ENCODE measurements around the gene SLC35G6.

SLC35G6 gene

DNA sequence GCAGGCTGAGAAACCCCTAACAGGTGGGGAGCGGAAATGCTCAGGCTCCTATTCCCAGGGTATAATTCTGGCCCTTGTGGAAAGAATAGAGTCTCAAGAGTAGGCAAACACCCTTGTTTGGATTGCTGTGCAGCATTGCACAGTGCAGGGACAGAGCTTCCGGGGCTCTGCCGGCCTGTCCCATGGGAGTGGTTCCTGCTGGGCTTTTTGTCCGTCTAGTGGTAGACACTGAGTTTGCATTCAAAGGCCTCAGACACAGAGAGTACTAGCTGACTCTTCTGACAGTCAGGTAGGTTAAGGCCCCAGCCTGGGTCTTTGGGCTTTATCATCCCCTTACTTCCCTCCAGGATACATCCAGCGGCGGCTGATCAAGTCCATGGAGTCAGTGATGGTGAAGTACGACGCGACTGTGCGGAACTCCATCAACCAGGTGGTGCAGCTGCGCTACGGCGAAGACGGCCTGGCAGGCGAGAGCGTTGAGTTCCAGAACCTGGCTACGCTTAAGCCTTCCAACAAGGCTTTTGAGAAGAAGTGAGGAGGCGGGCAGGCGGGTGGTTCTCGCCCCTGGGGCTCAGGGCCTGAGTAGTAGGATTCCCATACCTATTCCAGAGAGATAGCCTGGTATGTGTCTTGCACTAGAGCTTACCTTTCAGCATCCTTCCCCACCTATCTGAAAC, 21.1 kb downstream of the SLC35G6 start:
- DNase-seq (ENCODE audit: low read depth in 2 of 3, low spot score in 2 of 3) = no peak

DNA sequence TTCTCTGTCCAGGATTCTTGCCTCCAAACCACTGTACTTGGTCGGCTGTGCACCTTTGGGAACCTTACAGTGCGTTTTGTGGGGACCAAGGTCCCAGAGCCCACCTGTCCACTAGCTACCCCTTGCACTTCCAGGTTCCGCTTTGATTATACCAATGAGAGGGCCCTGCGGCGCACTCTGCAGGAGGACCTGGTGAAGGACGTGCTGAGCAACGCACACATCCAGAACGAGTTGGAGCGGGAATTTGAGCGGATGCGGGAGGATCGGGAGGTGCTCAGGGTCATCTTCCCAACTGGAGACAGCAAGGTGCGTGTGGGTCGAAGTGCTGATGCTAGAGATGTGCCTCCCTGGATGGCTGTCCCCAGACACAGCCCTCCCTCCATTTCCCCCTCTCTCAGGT, 21.7 kb downstream of the SLC35G6 start:
- DNase-seq (ENCODE audit: low read depth in 2 of 3, low spot score in 2 of 3) = no peak

DNA sequence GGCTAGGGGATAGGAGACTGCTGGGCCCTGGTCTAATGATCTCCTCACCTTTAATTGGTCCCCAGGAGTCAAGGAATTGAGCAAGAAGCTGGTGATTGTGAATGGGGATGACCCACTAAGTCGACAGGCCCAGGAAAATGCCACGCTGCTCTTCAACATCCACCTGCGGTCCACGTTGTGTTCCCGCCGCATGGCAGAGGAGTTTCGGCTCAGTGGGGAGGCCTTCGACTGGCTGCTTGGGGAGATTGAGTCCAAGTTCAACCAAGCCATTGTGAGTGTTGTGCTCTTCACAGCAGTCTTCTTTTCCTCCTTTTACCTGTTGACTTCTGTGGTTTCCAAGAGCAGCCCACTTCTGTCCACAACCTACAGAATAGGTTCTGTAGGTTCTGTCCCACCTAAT, 22.3 kb downstream of the SLC35G6 start:
- no peak for DNase-seq (ENCODE audit: low read depth in 2 of 3, low spot score in 2 of 3)

DNA sequence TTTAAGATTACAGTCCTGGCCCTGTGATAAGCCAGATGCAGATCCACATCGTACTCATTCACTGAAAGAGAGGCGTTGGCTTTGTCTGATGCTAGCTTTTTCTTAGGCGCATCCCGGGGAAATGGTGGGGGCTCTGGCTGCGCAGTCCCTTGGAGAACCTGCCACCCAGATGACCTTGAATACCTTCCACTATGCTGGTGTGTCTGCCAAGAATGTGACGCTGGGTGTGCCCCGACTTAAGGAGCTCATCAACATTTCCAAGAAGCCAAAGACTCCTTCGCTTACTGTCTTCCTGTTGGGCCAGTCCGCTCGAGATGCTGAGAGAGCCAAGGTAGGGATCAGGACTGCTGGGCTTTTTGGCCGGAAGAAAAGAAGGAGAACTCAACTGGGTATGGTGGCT, 26.9 kb downstream of the SLC35G6 start:
- DNase-seq (ENCODE audit: low read depth in 2 of 3, low spot score in 2 of 3) = no peak

DNA sequence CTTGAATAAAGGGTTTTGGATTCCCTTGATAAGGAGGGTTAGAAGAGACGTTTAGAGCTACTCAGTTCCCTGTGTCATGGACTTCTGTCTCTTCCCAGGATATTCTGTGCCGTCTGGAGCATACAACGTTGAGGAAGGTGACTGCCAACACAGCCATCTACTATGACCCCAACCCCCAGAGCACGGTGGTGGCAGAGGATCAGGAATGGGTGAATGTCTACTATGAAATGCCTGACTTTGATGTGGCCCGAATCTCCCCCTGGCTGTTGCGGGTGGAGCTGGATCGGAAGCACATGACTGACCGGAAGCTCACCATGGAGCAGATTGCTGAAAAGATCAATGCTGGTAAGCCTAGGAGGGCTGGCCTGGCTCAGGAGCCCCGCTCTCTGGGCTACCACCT, 27.6 kb downstream of the SLC35G6 start:
- DNase-seq (ENCODE audit: low read depth in 2 of 3, low spot score in 2 of 3) = no peak

DNA sequence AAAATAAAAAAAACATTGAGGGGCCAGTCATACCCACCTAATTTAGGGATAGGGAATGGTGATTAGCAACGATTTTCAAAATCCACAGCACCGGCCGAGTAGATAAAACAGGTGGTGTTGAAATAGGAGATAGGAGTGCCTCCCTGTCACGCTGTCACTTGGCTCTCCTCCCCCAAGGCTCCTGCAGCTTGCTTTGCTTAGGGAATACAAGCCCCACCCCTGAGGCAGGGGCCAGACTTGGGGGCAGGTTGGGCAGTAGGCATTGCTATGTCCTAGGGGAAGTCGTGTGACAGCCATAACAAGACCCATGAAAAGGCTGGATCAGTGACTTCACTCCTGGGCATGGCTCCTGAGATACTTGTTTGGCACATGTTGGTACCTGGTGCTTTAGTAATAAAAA, 28.7 kb downstream of the SLC35G6 start:
- no peak for DNase-seq (ENCODE audit: low read depth in 2 of 3, low spot score in 2 of 3)

DNA sequence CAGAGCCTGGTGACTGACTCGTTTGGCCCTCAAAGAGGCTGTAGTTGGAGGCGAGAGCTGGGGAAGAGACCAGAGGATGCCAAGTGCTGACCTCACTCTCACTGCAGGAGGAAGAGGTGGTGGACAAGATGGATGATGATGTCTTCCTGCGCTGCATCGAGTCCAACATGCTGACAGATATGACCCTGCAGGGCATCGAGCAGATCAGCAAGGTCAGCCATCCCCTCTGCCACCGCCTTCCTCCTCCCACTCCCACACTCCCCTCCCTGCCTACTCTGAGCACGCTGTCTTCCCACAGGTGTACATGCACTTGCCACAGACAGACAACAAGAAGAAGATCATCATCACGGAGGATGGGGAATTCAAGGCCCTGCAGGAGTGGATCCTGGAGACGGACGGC, 29.9 kb downstream of the SLC35G6 start:
- DNase-seq (ENCODE audit: low read depth in 2 of 3, low spot score in 2 of 3) = no peak

DNA sequence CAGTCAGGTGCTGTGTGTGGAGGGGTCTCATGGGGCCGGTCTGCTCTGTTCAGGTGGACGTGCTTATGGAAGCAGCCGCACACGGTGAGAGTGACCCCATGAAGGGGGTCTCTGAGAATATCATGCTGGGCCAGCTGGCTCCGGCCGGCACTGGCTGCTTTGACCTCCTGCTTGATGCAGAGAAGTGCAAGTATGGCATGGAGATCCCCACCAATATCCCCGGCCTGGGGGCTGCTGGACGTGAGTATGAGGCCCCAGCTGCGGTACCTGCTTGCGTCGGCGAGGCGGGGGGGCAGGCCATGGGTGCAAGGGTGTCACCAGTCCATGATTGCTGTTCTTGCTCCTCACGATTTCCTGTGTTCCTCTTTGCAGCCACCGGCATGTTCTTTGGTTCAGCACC, 30.9 kb downstream of the SLC35G6 start:
- no peak for DNase-seq (ENCODE audit: low read depth in 2 of 3, low spot score in 2 of 3)

DNA sequence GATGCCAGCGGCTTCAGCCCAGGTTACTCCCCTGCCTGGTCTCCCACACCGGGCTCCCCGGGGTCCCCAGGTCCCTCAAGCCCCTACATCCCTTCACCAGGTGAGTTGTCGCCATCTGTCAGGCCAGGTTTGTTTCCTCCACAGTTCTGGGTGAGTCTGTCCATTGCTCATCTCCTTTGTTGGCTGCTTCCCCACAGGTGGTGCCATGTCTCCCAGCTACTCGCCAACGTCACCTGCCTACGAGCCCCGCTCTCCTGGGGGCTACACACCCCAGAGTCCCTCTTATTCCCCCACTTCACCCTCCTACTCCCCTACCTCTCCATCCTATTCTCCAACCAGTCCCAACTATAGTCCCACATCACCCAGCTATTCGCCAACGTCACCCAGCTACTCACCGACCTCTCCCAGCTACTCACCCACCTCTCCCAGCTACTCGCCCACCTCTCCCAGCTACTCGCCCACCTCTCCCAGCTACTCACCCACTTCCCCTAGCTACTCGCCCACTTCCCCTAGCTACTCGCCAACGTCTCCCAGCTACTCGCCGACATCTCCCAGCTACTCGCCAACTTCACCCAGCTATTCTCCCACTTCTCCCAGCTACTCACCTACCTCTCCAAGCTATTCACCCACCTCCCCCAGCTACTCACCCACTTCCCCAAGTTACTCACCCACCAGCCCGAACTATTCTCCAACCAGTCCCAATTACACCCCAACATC, 31.7 kb downstream of the SLC35G6 start:
- DNase-seq (ENCODE audit: low read depth in 2 of 3, low spot score in 2 of 3) = no peak

DNA sequence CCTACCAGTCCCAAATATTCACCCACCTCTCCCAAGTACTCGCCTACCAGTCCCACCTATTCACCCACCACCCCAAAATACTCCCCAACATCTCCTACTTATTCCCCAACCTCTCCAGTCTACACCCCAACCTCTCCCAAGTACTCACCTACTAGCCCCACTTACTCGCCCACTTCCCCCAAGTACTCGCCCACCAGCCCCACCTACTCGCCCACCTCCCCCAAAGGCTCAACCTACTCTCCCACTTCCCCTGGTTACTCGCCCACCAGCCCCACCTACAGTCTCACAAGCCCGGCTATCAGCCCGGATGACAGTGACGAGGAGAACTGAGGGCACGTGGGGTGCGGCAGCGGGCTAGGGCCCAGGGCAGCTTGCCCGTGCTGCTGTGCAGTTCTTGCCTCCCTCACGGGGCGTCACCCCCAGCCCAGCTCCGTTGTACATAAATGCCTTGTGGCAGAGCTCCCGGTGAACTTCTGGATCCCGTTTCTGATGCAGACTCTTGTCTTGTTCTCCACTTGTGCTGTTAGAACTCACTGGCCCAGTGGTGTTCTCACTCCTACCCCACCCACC, 32.7 kb downstream of the SLC35G6 start:
- DNase-seq (ENCODE audit: low read depth in 2 of 3, low spot score in 2 of 3) = no peak

DNA sequence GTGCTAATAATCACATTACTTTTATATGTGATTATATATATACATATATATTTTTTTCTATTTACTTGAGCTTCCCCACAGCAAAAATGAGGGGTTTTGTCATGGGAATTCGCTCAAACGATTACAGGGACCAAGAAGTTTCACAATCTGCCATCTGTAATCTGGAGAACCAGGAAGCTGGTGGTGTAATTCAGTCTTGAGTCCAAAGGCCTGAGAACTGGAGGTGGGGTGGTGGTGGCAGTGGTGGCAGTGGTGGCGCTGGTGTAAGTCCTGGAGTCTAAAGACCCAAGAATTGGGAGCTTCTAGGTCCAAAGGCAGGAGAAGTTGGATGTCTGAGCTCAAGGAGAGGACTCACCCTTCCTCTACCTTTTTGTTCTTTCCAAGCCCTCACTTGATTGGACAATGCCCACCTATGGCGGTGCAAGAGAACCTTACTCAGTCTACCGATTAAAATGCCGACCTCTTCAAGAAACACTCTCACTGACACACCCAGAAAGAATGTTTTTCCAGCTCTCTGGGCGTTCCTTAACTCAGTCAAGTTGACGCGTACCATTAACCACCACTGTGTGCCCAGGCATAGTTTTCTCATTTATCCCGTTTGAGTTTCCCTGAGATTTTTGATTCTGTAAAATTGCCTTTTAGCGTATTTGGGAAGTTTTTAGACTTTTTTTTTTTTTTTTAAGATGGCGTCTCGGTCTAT, 34.8 kb downstream of the SLC35G6 start:
- DNase-seq (ENCODE audit: low read depth in 2 of 3, low spot score in 2 of 3) = no peak

DNA sequence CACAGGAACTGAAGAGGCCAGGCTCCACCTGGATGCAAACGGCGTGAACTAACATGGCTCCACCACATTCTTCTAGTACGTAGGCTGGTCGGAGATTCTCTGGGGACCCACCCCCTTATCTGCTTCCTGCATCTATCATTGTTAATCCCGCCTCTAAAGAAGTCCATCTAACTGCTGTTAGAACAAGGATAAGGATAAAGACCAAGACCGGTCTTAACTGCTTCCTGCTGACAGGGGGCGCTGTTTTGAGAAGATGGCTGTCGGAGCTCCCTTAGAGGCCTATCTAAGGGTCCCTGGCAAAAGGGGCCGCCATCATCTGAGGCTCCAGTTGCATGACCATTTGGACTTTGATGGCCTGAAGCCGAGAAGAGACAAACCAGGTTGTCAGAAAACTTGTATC, 41.8 kb downstream of the SLC35G6 start:
- no peak for DNase-seq (ENCODE audit: low read depth in 2 of 3, low spot score in 2 of 3)

DNA sequence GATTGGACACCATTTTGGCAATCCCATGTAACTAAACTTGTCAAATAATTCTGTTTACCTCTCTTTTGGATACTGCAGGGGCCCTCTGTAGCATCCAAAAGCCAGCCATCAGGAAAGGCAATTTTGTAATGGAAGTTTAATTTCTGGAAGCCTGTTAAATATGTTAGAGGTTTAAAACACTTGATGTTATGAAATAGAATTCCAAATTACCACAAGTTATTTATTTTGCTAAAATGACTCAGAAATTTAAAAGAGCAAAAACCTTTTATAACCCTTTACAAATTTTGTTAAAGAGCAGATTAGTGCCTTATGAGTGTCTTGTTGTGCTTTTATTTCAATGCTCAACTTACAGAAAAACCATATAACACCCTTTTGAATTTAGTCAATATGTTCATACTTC, 47.6 kb downstream of the SLC35G6 start:
- DNase-seq (ENCODE audit: low read depth in 2 of 3, low spot score in 2 of 3) = no peak

DNA sequence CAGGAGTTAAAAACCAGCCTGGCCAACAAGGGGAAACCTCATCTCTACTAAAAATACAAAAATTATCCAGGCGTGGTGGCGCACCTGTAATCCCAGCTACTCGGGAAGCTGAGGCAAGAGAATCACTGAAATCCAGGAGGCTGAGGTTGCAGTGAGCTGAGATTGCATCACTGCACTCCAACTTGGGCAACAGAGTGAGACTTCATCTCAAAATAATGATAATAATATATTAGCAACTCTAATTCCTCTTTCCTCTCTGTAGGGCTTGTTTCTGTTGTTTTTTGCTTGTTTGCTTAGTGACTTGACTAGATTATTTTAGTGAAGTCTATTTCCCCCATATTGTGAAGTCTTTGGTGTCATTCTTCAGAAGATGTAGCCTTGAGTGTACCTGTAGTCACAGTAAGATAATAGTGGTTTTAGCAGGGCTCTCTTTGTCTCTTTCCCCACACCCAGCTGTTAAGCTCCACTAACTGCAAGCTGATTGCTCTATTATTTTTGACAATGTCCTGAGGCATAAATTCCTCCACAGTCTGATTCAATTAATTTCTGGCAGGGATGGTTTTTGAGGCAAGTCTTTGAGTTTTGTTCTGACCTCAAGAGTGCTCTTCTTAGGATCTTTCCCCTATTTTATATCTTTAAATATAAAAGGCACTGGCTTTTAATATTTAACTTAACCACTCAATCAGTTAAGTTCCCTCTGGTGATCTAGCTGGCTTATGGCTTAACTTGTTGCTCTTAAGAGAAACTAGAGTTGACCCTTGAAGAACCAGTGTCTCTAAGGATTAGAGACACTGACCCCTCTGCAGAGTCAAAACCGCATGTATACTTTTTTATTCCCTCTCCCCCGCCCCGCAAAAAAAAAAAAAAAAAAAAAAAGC, 49.0 kb downstream of the SLC35G6 start:
- no peak for DNase-seq (ENCODE audit: low read depth in 2 of 3, low spot score in 2 of 3)
